SKM-1 treated with dmso at 0.1 percent for 144 hours (cell line): Measurements from ENCODE around the gene EXOC4.

Experiments used
- DNase-seq: peaks from one replicate; lab custom pipeline; 2025; ENCODE audit not compliant: unreplicated experiment; lab: John Stamatoyannopoulos, UW

The EXOC4 gene

GRCh38 chr7:133696056-133696455 lies 443.2 kb downstream of the EXOC4 start:
- no peak for DNase-seq

- DNase-seq: no peak
Measured at GRCh38 chr7:133697585-133697984, 444.7 kb downstream of the EXOC4 start.

- no peak for DNase-seq
Measured at GRCh38 chr7:133698127-133698526, 445.2 kb downstream of the EXOC4 start.

GRCh38 chr7:133699386-133699785 lies 446.5 kb downstream of the EXOC4 start:
- DNase-seq: no peak

- no peak for DNase-seq
Measured at GRCh38 chr7:133702078-133702477, 449.2 kb downstream of the EXOC4 start.

- no peak for DNase-seq
Measured at GRCh38 chr7:133702960-133703359, 450.1 kb downstream of the EXOC4 start.

GRCh38 chr7:133703547-133703946 lies 450.7 kb downstream of the EXOC4 start:
- DNase-seq: no peak

- no peak for DNase-seq
Measured at GRCh38 chr7:133704453-133704852, 451.6 kb downstream of the EXOC4 start.

GRCh38 chr7:133705596-133705995 lies 452.7 kb downstream of the EXOC4 start:
- no peak for DNase-seq

- no peak for DNase-seq
Measured at GRCh38 chr7:133706016-133706415, 453.1 kb downstream of the EXOC4 start.

GRCh38 chr7:133709036-133709880 lies 456.4 kb downstream of the EXOC4 start:
- DNase-seq: no peak

GRCh38 chr7:133712544-133712943 lies 459.7 kb downstream of the EXOC4 start:
- DNase-seq: no peak

GRCh38 chr7:133714654-133715053 lies 461.8 kb downstream of the EXOC4 start:
- DNase-seq: no peak

GRCh38 chr7:133718131-133718530 lies 465.3 kb downstream of the EXOC4 start:
- no peak for DNase-seq

- no peak for DNase-seq
Measured at GRCh38 chr7:133723044-133723443, 470.2 kb downstream of the EXOC4 start.

- DNase-seq: no peak
Measured at GRCh38 chr7:133724148-133724547, 471.3 kb downstream of the EXOC4 start.

- DNase-seq: no peak
Measured at GRCh38 chr7:133724694-133725093, 471.8 kb downstream of the EXOC4 start.

GRCh38 chr7:133727476-133728214 lies 474.8 kb downstream of the EXOC4 start:
- DNase-seq: no peak

- no peak for DNase-seq
Measured at GRCh38 chr7:133730360-133730759, 477.5 kb downstream of the EXOC4 start.

GRCh38 chr7:133733401-133733800 lies 480.5 kb downstream of the EXOC4 start:
- DNase-seq: no peak

- no peak for DNase-seq
Measured at GRCh38 chr7:133735222-133735621, 482.3 kb downstream of the EXOC4 start.

GRCh38 chr7:133739817-133740216 lies 486.9 kb downstream of the EXOC4 start:
- no peak for DNase-seq
